Adrenal gland (tissue), 12 donors: ENCODE data around the gene HNRNPA1L2. TPM values are rescaled to one million over a fixed set of nuclear protein-coding genes. Genes with fewer than 3 reads are reported as not detected.
A peak's percentile ranks its signal among the peaks of the same experiment; 100 is the strongest.
"Not testable (repeated sequence)": the region's sequence is repeated elsewhere in the genome, so short reads cannot be mapped to it uniquely, and the experiment has no call there.

ENCODE experiments used
- DNase-seq, 7 donors: peaks; one replicate each; pipeline ENCODE4 v3.0.0-alpha.2; 2019 to 2020
- H3K27ac ChIP-seq, 5 donors: fragments of 200-600 bp; sonication (generic) in 4 of 5; 1 replicate in 3 of 5; 2 replicates in 2 of 5; pipeline versions ENCODE4 v1.5.1 to v1.8.0; 2016 to 2020; ENCODE audit warnings: mild to moderate bottlenecking in 1 of 5
- H3K27me3 ChIP-seq: fragments of 200-600 bp; 2 replicates; pipeline ENCODE4 v1.8.0; 2021
- H3K36me3 ChIP-seq, 2 donors: fragments of 200-600 bp; replicated peaks in 1 of 2; 1 replicate in 1 of 2; 2 replicates in 1 of 2; pipeline versions ENCODE4 v1.5.1 to v1.8.0; 2018 to 2022
- H3K4me1 ChIP-seq, 2 donors: fragments of 200-600 bp; replicated peaks in 1 of 2; 1 replicate in 1 of 2; 2 replicates in 1 of 2; pipeline versions ENCODE4 v1.5.1 to v1.8.0; 2018 to 2021
- H3K4me3 ChIP-seq, 4 donors: fragments of 200-600 bp; sonication (generic) in 3 of 4; one replicate each; pipeline ENCODE4 v1.5.1; 2016 to 2018
- H3K9me3 ChIP-seq, 3 donors: fragments of 200-600 bp; sonication (generic) in 1 of 3; replicated peaks in 1 of 3; 1 replicate in 2 of 3; 2 replicates in 1 of 3; pipeline versions ENCODE4 v1.5.1 to v1.8.0; 2016 to 2021
- CTCF ChIP-seq, 6 experiments: fragments of 450-650 bp in 4 of 6; fragments of 200-600 bp in 2 of 6; sonication (generic) in 1 of 6; IDR thresholded peaks; 1 replicate in 5 of 6; 2 replicates in 1 of 6; pipeline versions ENCODE4 v1.5.1 to v1.8.0; 2016 to 2021; ENCODE audit warnings: antibody characterized with exemption in 6 of 6, mild to moderate bottlenecking in 2 of 6, moderate library complexity in 1 of 6
- POLR2A ChIP-seq, 2 donors: fragments of 450-650 bp; IDR thresholded peaks; one replicate each; pipeline ENCODE4 v1.6.1; 2017; ENCODE audit warnings: antibody characterized with exemption in 2 of 2, mild to moderate bottlenecking in 2 of 2, moderate library complexity in 1 of 2
- WGBS, 4 donors: extraction: QIAGEN DNeasy Blood & Tissue Kit in 2 of 4; methylation state at CpG; one replicate each; pipeline versions ENCODE4 v1.1.5 to v1.1.7; 2013 to 2017; 5-methylcytosine and 5-hydroxymethylcytosine counted together
- intact Hi-C, 2 donors: fragments of 100-400 bp; cut with DNase I; formaldehyde crosslinking; loops; one replicate each; pipeline versions ENCODE4 v1.14.1 to v1.15.0; 2022 to 2023
- polyA plus RNA-seq, 3 donors: library from polyadenylated mRNA; stranded (reverse); fragments of 200-250 nt in 2 of 3; fragments of 350-450 nt in 1 of 3; fragmentation: Illumina TruSeq in 1 of 3; extraction: RNeasy Lipid Tissue Mini Kit (QIAGEN cat#74804) in 1 of 3; gene quantifications; one replicate each; pipeline ENCODE4 v1.2.3, GENCODE V29; 2013 to 2014
- total RNA-seq, 9 donors: library from RNA; depleted of rRNA in 4 of 9; stranded (reverse); fragments of >200 nt in 4 of 9; fragments of 120-200 nt in 1 of 9; fragmentation: NEBNext Ultra II Directional in 1 of 9; extraction: Animal tissue kit (Norgen Biotek cat#: 25700) in 1 of 9; gene quantifications; one replicate each; pipeline versions ENCODE4 v1.1.0 to v1.2.4, GENCODE V29; 2013 to 2023
- donor health status: healthy with polysubstance abuse.
- donor health status: Bipolar disorder and iron deficiency.
- donor health status: DM: yes; HTN: yes; CAD: no.
- donor health status: DM: no; HTN: no; CAD: no.
- donor health status: DM: no; HTN: no; CAD: no.
- donor health status: DM: yes; HTN: yes; CAD: no.

Gene HNRNPA1L2
- total and polyA plus RNA-seq, 12 donors = 1.5 to 21.6 (median 5.2) TPM

GRCh38 chr13:52617070-52618060 lies 24.9 kb upstream of the HNRNPA1L2 start:
- intact Hi-C loops = no loop called here
- Histone ChIP-seq H3K27me3 (no peaks in the 10 kb centered on the region), H3K9me3 (no peaks in the 10 kb centered on the region), H3K4me1 (peaks cover 3 to 5% of the 10 kb centered on the region in 2 donors), H3K36me3 (no peaks in the 10 kb centered on the region), H3K4me3 (peak overlapping the region in 3 of 4 donors; percentile 66 to 80 (median 78)), H3K27ac (peak overlapping the region in 4 of 5 donors; percentile 38 to 87 (median 70))
- 0 to 1% (median 0%) methylated on average over 21 to 51 of the region's 51 CpGs for WGBS, 4 donors
- TF ChIP-seq CTCF (IDR thresholded peaks at IDR 0.05) (no peak), POLR2A (IDR thresholded peaks at IDR 0.05) (peak; percentile 30 to 46)
- peak; percentile 70 to 91 (median 80) for DNase-seq

GRCh38 chr13:52631083-52631690 lies 11.0 kb upstream of the HNRNPA1L2 start:
- intact Hi-C loops, H3K9me3 ChIP-seq, H3K27ac ChIP-seq, H3K27me3 ChIP-seq, H3K4me3 ChIP-seq, DNase-seq, H3K4me1 ChIP-seq: not testable (repeated sequence)
- H3K36me3 ChIP-seq = peaks cover 0 to 19% of the 10 kb centered on the region in 2 donors
- WGBS, 4 donors = 74 to 85% (median 78%) methylated on average over 7 of the region's 7 CpGs

- DNase-seq = no peak
- WGBS, 4 donors = 87 to 90% (median 87%) methylated on average over 5 of the region's 5 CpGs
- TF ChIP-seq CTCF (IDR thresholded peaks at IDR 0.05) (no peak), POLR2A (IDR thresholded peaks at IDR 0.05) (no peak)
- intact Hi-C loops = no loop called here
- Histone ChIP-seq H3K4me3 (no peak overlapping the region), H3K27ac (no peak overlapping the region), H3K9me3 (no peaks in the 10 kb centered on the region), H3K4me1 (no peaks in the 10 kb centered on the region), H3K27me3 (no peaks in the 10 kb centered on the region), H3K36me3 (peaks cover 0 to 14% of the 10 kb centered on the region in 2 donors)
These were observed 3.4 kb upstream of the HNRNPA1L2 start for GRCh38 chr13:52638666-52639328.

GRCh38 chr13:52644108-52644507 lies 1.9 kb downstream of the HNRNPA1L2 start:
- TF ChIP-seq CTCF (IDR thresholded peaks at IDR 0.05) = no peak
- no peak for TF ChIP-seq POLR2A (IDR thresholded peaks at IDR 0.05)
- WGBS, 4 donors = 72 to 89% (median 80%) methylated on average over 3 of the region's 3 CpGs
- DNase-seq = no peak

More at GRCh38 chr13:52644108-52644507, 1.9 kb downstream of the HNRNPA1L2 start:
- Histone ChIP-seq H3K4me1 (no peaks in the 10 kb centered on the region), H3K36me3 (peaks cover 0 to 10% of the 10 kb centered on the region in 2 donors), H3K27ac (no peak overlapping the region), H3K27me3 (no peaks in the 10 kb centered on the region), H3K9me3 (no peaks in the 10 kb centered on the region), H3K4me3 (no peak overlapping the region)
- intact Hi-C loops = no loop called here
